ENCODE measurements around the gene SRSF4.

Gene SRSF4

GRCh38 chr1:29142714-29143113, 39.0 kb downstream of the SRSF4 start:
- Histone ChIP-seq H3K27ac (ENCODE audit: low read length) (no peak overlapping the region), H3K4me2 (ENCODE audit: low read depth, low read length) (no peak overlapping the region)

GRCh38 chr1:29136391-29136915, 45.2 kb downstream of the SRSF4 start:
- Histone ChIP-seq H3K79me2 (ENCODE audit: low read length) (no peaks in the 10 kb centered on the region), H3K4me3 (ENCODE audit: low read length) (no peak overlapping the region), H3K4me1 (ENCODE audit: low read length) (no peaks in the 10 kb centered on the region), H3F3A (ENCODE audit: insufficient read depth, low read length) (no peaks in the 10 kb centered on the region), H4K20me1 (ENCODE audit: insufficient read depth, low read length) (no peaks in the 10 kb centered on the region), H3K9me2 (replicated peaks; ENCODE audit: insufficient read depth, low read length) (no peaks in the 10 kb centered on the region), H3K27ac (ENCODE audit: low read length) (no peak overlapping the region), H3K9me3 (replicated peaks; ENCODE audit: insufficient read depth, low read length) (no peaks in the 10 kb centered on the region), H2AFZ (ENCODE audit: low read length) (no peak overlapping the region), H3K9ac (ENCODE audit: low read length) (no peak overlapping the region), H3K36me3 (replicated peaks; ENCODE audit: insufficient read depth, low read length) (no peaks in the 10 kb centered on the region), H3K4me2 (ENCODE audit: low read depth, low read length) (no peak overlapping the region), H3K27me3 (replicated peaks; ENCODE audit: insufficient read depth, low read length) (0 out of 2 replicates have a peak, but pooled peaks cover 10% of the 10 kb centered on the region)
- no peak for DNase-seq
- TF ChIP-seq CTCF (IDR thresholded peaks at IDR 0.05; ENCODE audit: low read length) (no peak), EZH2 (optimal IDR thresholded peaks at IDR 0.05; ENCODE audit: low read depth, low read length) (no peak)

More at GRCh38 chr1:29142714-29143113, 39.0 kb downstream of the SRSF4 start:
- no peak for TF ChIP-seq EZH2 (optimal IDR thresholded peaks at IDR 0.05; ENCODE audit: low read depth, low read length)
- TF ChIP-seq CTCF (IDR thresholded peaks at IDR 0.05; ENCODE audit: low read length) = no peak
- H3F3A ChIP-seq (ENCODE audit: insufficient read depth, low read length) = 0 out of 2 replicates have a peak, but pooled peaks cover under 1% of the 10 kb centered on the region
- no peaks in the 10 kb centered on the region for H3K9me2 ChIP-seq (replicated peaks; ENCODE audit: insufficient read depth, low read length)
- no peak overlapping the region for H3K9ac ChIP-seq (ENCODE audit: low read length)
- H2AFZ ChIP-seq (ENCODE audit: low read length) = no peak overlapping the region
- H4K20me1 ChIP-seq (ENCODE audit: insufficient read depth, low read length) = no peaks in the 10 kb centered on the region
- DNase-seq = no peak
- no peaks in the 10 kb centered on the region for H3K27me3 ChIP-seq (replicated peaks; ENCODE audit: insufficient read depth, low read length)
- H3K79me2 ChIP-seq (ENCODE audit: low read length) = no peaks in the 10 kb centered on the region
- H3K9me3 ChIP-seq (replicated peaks; ENCODE audit: insufficient read depth, low read length) = no peaks in the 10 kb centered on the region
- no peak overlapping the region for H3K4me3 ChIP-seq (ENCODE audit: low read length)
- no peaks in the 10 kb centered on the region for H3K4me1 ChIP-seq (ENCODE audit: low read length)
- peaks cover under 1% of the 10 kb centered on the region; the same call in 1 of the 2 replicates for H3K36me3 ChIP-seq (replicated peaks; ENCODE audit: insufficient read depth, low read length)

- H3K9me2 ChIP-seq (replicated peaks; ENCODE audit: insufficient read depth, low read length) = no peaks in the 10 kb centered on the region
- no peak for DNase-seq
- H3K36me3 ChIP-seq (replicated peaks; ENCODE audit: insufficient read depth, low read length) = no peaks in the 10 kb centered on the region
- H3K27ac ChIP-seq (ENCODE audit: low read length) = no peak overlapping the region
- 0 out of 2 replicates have a peak, but pooled peaks cover 10% of the 10 kb centered on the region for H3K27me3 ChIP-seq (replicated peaks; ENCODE audit: insufficient read depth, low read length)
- H3K9ac ChIP-seq (ENCODE audit: low read length) = no peak overlapping the region
- H4K20me1 ChIP-seq (ENCODE audit: insufficient read depth, low read length) = no peaks in the 10 kb centered on the region
- H3K9me3 ChIP-seq (replicated peaks; ENCODE audit: insufficient read depth, low read length) = no peaks in the 10 kb centered on the region
- no peaks in the 10 kb centered on the region for H3K79me2 ChIP-seq (ENCODE audit: low read length)
- H2AFZ ChIP-seq (ENCODE audit: low read length) = no peak overlapping the region
- no peak for TF ChIP-seq EZH2phosphoT487 (IDR thresholded peaks at IDR 0.05; ENCODE audit: low read length)
- TF ChIP-seq EZH2 (optimal IDR thresholded peaks at IDR 0.05; ENCODE audit: low read depth, low read length) = no peak
- TF ChIP-seq CTCF (IDR thresholded peaks at IDR 0.05; ENCODE audit: low read length) = no peak
- no peaks in the 10 kb centered on the region for H3K4me1 ChIP-seq (ENCODE audit: low read length)
- H3K4me3 ChIP-seq (ENCODE audit: low read length) = no peak overlapping the region
- no peak overlapping the region for H3K4me2 ChIP-seq (ENCODE audit: low read depth, low read length)
- H3F3A ChIP-seq (ENCODE audit: insufficient read depth, low read length) = no peaks in the 10 kb centered on the region
Observed at GRCh38 chr1:29134695-29135028, 47.0 kb downstream of the SRSF4 start.

Data from MM.1S (cell line).